GM21529 (cell line): ENCODE results near the gene OR56B1.
"Not testable (repeated sequence)": the region's sequence is repeated elsewhere in the genome, so short reads cannot be mapped to it uniquely, and the experiment has no call there.

Experiments
- ATAC-seq: cut with Tn5 transposase; IDR thresholded peaks from one replicate; pipeline ENCODE4 v1.9.1; 2021; ENCODE audit not compliant: unreplicated experiment

Gene OR56B1, protein sequence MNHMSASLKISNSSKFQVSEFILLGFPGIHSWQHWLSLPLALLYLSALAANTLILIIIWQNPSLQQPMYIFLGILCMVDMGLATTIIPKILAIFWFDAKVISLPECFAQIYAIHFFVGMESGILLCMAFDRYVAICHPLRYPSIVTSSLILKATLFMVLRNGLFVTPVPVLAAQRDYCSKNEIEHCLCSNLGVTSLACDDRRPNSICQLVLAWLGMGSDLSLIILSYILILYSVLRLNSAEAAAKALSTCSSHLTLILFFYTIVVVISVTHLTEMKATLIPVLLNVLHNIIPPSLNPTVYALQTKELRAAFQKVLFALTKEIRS

GRCh38 chr11:5736396-5736795, at the start of gene OR56B1:
TSS of gene OR56B1 (plus strand) at chr11:5736448. CDS start at chr11:5736517, 69 bp downstream.
- ATAC-seq: no peak

- ATAC-seq: no peak
Measured at GRCh38 chr11:5688482-5688881, 47.8 kb upstream of the OR56B1 start.

DNA sequence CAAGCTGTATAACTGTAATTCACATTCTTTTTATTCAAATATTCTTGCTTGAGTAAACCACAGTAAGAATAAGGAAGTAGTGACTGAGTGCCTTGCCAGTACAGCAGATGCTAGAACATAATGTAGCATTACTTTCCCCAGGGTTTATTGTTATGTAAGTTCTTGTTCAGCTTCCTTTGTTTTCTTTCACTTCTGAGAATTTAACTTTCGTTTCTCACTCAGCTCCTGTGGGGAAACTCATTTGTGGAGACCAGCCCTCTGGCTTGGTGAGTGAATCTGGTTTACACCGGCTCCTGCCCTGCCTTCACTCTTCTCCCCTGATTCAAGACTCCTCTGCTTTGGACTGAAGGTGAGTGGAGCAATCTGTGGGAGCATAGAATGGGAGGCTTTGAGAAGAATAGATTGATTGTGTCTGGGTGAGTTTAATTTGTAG, 46.7 kb upstream of the OR56B1 start, which contains the start of gene TRIM22:
TSS of gene TRIM22 (plus strand) at position 240 of the 433 bp plus-strand sequence. CDS start 6,443 bp downstream, outside the sequence.
- peak; percentile 66 for ATAC-seq

- ATAC-seq: no peak
Measured at GRCh38 chr11:5690216-5690615, 46.0 kb upstream of the OR56B1 start.

GRCh38 chr11:5690736-5691135, 45.5 kb upstream of the OR56B1 start:
- ATAC-seq: no peak

GRCh38 chr11:5691238-5691963, 44.8 kb upstream of the OR56B1 start:
- ATAC-seq: not testable (repeated sequence)

DNA sequence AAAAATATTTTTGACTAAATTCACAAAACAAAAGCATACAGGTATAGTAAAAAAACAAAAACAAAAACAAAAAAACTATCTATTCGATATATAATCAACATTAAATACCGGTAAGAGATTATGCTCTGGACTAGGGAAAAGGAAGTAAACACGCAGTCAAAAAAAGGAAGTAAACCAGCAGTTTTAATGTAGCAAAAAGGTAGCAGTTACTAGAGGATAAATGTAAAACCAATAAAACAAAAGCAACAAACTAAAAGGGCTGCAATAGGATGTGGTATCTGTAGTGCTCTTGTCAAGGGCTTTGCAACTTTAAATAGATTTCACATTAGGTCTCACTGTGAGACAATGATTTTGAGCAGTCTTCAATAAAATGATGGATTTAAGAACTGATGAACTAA, 44.3 kb upstream of the OR56B1 start:
- no peak for ATAC-seq

DNA sequence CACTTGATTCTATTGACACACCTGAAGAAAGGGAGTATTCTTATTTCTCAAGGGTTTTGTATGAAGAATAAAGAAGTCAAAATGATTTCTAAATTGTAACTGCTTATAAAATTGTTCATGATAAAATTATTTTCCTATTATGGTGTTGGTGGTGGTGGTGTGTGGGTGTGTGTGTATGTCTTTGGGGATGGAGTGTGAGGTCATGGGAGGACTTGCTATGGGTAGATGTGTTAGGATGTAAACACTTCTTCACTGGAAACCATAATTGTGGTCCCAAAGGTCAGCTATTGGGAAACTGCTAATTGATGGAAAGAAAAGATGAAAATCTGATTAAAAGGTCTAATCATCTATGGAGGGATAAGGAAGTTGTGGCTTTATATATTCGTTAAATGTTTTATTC, 41.6 kb upstream of the OR56B1 start:
- no peak for ATAC-seq

- ATAC-seq: no peak
Measured at GRCh38 chr11:5695580-5695979, 40.7 kb upstream of the OR56B1 start.

- ATAC-seq: no peak
Measured at GRCh38 chr11:5696210-5696609, 40.0 kb upstream of the OR56B1 start.

- ATAC-seq: no peak
Measured at GRCh38 chr11:5698281-5698680, 38.0 kb upstream of the OR56B1 start.

DNA sequence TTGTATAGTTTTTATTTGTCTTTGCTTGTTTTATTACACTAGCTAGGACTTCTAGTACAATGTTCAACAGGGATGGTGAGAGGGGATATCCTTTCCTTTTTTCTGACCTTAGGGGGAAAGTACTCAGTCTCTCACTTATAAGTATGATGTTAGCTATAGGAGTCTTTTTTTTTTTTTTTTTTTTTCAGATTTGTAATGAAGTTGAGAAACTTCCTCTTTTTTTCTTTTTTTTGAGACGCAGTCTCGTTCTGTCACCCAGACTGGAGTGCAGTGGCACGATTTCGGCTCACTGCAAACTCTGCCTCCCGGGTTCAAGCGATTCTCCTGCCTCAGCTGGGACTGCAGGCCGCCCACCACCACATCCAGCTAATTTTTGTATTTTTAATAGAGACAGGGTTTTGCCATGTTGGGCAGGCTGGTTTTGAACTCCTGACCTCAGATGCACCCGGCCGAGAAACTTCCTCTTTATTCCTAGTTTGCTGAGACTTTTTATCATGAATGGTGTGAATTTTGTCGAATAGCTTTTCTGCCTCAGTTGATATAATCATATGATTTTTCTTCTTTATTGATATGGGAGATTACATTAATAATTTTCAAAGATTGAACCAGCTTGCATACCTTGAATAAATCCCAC, 35.7 kb upstream of the OR56B1 start:
- no peak for ATAC-seq

DNA sequence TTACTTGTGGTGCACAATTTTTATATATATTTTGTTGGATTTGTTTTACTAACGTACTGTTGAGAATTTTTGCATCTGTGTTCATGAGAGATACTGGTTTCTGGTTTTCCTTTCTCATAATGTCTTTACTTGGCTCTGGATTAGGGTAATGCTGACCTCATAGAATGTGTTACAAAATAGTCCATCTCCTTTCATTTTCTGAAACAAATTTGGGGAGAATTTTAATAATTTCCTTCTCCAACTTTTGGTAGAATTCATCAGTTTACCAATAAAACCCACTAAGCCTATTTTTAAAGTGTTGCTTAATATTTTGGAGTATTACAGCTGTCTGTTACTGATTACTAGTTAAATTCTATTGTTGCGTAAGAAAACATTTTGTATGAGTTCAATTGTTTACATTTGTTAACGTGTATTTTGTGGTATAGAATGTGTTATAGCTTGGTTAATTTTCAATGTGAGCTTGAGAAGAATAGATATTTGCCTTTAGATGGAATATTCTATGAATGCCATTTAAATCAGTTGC, 35.1 kb upstream of the OR56B1 start:
- no peak for ATAC-seq

- peak; percentile 71 for ATAC-seq
Measured at GRCh38 chr11:5703741-5704536, 32.3 kb upstream of the OR56B1 start.

DNA sequence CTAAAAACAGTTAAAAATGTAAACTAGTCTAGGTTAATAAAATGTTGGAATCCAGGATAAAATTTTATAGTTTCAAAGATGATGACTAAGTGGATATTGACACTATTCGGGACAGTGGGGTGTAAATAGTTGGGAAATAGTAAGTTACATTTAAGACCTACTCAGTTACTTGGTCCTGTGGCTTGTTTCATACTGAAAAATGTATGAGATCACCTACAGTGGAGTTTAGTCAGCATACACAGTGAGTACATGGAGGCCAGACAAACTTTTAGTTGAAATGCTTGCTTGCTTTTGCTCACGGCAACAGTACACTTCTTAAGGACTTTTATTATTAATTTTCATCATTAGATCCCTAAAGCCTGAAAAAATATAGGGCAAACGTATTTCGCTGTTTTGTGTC, 30.6 kb upstream of the OR56B1 start:
- no peak for ATAC-seq

DNA sequence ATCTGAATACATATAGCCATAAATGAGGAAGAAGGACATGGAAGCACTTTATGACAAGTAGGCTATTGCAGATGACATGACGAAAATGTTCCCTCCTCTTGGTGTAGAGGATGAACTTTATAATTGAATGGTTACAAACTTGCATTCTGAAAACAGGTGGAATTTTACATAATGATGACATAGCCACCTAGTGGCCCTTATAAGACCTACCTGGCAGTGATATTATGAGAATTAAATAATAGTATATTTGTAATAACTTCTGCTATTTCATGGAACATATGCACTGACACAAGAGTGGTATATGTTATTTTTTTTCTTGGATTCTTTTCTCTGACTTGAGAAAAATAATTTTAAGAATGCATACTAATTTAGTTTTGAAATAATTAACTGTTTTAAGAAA, 23.7 kb upstream of the OR56B1 start:
- no peak for ATAC-seq

DNA sequence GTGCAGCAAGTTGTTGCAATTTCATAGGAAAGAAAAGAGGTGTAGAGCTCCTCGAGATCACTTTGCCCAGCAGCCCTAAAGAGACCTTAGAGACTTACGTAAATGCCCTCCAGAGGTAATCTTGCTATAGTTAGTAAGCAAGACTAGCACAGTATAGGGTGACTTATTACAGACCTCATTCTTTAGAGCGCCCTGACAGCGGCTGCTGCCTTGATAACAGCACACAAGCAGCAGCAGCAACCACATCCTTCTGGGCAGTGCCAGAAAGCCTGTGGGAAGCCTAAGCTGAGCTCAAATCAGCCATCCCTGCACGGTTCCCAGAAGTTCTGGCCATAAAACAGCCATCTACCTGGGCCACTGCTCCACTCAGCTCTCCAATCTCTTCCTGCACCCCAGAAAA, 22.6 kb upstream of the OR56B1 start:
- ATAC-seq: no peak

- ATAC-seq: not testable (repeated sequence)
Measured at GRCh38 chr11:5716518-5716917, 19.7 kb upstream of the OR56B1 start.

DNA sequence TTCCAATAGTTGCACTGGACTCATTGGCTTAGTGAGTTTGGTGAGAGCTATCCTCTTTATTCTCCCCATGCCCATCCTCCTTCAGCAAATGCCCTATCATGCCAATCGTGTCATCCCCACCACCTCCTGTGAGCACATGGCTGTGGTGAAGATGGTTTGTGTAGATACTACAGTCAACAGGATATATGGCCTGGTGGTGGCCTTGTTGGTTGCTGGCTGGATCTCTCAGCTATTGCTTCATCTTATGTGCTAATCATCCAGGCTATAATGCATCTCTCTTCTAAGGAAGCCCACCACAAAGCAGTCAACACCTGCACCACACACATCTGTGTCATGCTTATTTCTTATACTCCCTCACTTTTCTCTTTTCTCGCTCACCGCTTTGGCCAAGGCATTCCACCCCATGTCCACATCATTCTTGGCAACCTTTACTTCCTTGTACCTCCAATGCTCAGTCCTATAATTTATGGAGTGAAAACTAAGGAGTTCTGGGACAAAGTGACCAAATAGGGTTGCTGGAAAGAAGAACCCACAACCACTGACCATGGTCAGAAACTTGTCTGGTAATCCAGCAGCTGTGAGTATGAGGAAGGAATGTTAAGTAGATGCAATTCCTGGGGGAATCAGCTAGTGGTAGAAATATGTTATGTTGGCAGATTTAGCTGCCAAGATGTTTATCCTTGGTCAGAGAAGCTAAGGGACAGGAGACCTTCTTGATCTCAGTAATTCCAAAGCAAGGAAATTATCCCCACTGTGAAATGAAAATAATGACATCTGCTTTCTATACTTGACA, 16.3 kb upstream of the OR56B1 start:
- no peak for ATAC-seq

GRCh38 chr11:5722622-5723021, 13.6 kb upstream of the OR56B1 start:
- ATAC-seq: no peak
